HS-27A (cell line): ENCODE measurements around the gene ACMSD.
A peak's percentile ranks its signal among the peaks of the same experiment; 100 is the strongest.
"Not testable (repeated sequence)": the region's sequence is repeated elsewhere in the genome, so short reads cannot be mapped to it uniquely, and the experiment has no call there.

Experiments
- DNase-seq: peaks from one replicate; pipeline ENCODE4 v3.0.0-alpha.2; 2012; ENCODE audit warnings: low read depth, missing footprints

ACMSD gene

DNA sequence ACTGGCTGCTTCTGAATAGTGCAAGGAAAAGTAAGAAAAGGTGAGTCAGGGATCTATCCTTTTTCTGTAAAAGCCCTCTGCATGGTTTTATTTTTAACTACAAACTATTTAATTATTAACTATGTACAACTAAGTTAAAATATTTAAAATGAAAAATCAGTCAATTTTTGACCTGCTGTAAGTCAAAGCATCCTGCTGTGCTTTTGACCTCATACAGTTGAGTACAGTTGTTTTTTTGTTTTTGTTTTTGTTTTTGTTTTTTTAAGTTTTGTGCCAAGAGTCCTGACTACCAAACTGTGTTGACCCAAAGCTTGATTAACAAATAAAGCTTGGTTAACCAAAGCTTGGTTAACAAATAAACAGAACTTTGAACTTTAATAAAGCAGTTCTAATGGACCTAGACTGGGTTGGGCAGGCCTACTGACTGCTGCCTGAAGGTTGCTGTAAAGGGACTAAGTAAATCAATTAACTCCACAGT lies at the start of gene ACMSD:
TSS of gene ACMSD (plus strand) at position 474 of the 478 bp plus-strand sequence. CDS start 67 bp downstream, outside the sequence.
- no peak for DNase-seq

DNA sequence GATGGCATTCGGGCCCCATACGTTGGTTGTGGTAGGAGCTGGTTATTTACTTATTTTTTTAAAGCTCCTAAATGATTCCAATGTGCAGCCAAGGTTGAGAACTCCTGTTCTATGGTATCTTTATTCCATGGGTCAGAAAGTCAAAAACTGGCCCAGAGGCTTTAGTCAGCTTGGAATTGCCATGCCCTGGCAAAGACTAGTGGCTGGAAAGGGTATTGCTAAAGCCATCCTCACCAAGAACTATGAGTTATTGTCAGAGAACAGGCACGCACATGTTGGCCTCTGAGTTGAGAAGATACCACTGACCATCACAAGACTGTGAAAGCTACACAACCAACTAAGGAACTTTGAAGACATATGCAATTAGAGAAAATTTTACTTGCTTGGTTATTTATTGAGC lies 47.9 kb upstream of the ACMSD start:
- no peak for DNase-seq

GRCh38 chr2:134791616-134792015 lies 46.8 kb upstream of the ACMSD start:
- no peak for DNase-seq

DNA sequence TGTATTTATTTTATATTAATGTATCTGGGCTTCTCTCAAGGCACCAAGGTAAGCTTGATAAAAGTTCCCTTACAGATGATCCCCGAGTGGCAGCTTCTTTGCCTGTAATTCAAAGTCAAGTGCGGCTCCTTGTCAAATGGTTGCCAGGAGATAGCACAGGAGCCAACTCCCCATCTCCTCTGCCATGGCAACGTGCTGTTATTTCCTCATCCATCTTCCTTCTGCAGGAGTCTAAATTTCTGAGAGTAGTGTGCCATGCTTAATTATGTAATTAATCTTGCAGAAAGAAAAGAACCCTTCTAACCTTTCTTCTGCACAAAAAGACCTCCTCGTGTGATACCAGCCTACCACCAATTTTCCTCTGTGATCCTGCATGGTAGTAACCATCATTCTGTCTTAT lies 46.2 kb upstream of the ACMSD start:
- no peak for DNase-seq

- DNase-seq = no peak
Observed at GRCh38 chr2:134795765-134796164, 42.7 kb upstream of the ACMSD start.

- no peak for DNase-seq
Observed at GRCh38 chr2:134796373-134796772, 42.0 kb upstream of the ACMSD start.

GRCh38 chr2:134799936-134800335 lies 38.5 kb upstream of the ACMSD start:
- DNase-seq = no peak

DNA sequence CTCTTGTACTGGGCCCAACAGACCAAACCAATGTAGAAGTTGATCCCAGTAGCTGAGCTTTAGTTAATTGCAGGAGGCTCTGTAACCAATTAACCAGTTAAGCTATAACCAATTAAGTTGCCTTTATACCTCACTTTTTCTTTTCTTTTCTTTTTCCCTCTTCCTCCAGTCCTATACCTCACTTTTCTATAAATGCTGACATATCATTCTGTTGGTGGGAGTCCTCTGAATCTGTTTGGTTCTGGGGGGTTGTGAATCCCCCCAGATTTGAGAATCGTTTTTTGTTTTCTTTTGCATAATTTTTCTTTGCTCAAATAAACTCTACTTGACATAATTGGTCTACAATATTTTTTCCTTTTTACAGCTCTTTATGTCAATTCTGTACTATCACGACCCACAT lies 38.1 kb upstream of the ACMSD start:
- no peak for DNase-seq

DNA sequence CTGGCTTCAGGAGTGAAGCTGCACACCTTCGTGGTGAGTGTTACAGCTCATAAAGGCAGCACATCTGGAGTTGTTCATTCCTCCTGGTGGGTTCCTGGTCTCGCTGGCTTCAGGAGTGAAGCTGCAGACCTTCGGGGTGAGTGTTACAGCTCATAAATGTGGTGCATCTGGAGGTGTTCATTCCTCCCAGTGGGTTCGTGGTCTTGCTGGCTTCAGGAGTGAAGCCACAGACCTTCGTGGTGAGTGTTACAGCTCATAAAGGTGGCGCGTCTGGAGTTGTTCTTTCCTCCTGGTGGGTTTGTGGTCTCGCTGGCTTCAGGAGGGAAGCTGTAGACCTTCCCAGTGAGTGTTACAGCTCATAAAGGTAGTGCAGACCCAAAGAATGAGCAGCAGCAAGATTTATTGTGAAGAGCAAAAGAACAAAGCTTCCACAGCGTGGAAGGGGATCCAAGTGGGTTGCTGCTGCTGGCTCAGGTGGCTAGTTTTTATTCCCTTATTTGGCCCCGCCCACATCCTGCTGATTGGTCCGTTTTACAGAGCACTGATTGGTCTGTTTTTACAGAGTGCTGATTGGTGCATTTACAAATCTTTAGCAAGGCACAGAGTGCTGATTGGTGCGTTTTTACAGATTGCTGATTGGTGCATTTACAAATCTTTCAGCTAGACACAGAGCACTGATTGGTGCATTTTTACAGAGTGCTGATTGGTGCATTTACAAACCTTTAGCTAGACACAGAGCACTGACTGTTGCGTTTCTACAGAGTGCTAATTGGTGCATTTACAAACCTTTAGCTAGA lies 34.6 kb upstream of the ACMSD start:
- DNase-seq = not testable (repeated sequence)

GRCh38 chr2:134815741-134816140 lies 22.7 kb upstream of the ACMSD start:
- no peak for DNase-seq

DNA sequence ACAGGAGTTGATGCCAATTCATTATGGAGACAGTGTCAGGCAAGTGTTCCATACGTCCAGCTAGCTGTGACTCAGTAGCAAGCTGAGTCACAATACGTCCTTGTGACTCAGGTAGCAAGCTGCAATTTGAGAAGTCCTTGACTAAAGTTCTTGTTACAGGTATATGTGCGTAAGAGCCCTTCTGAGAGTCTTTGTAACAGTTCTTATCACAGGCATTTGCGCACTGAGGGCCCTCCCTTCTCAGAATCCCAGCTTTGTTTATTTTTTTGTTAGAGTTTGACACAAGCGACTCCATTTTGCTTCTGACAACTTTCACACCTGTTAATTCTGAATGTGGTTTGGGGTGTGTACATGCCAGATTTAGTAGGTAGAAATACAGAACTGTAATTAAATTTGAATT lies 20.1 kb upstream of the ACMSD start:
- no peak for DNase-seq

DNA sequence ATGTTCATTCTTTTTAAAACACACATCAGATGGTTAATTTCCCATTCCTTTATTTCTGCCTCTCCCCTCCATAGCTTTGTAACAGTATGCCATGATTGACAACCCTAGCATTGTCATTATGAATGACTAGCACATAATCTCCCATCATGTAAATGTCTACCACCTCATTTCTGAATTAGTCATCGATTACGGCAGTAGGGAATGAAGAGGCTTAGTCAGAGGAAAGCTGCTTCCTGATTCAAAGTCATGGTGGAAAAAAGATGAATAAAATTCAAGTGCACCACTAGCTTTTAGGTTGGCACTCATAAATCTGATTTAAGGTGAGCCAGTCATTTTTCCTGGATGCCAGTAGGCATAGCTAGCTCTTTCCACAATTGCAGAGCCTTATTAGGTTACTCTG lies 19.1 kb upstream of the ACMSD start:
- DNase-seq = peak; percentile 57

DNA sequence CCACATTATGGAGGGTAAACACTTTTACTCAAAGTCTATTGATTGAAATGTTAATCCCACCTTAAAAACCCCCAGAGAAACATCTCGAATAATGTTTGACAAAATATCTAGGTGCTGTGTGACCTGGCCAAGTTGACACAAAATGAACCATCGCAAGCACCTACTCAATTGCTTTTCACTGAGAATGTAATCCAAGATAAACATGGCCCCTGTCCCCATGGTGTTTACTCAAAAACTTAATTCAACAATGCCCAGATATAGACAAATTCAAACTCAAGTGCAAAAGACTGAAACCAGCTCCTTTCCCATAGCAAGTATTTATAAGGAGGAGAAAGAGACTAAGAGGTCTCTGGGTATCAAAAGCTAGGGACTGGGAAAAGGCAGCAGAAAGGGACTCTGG lies 15.0 kb upstream of the ACMSD start:
- no peak for DNase-seq

DNA sequence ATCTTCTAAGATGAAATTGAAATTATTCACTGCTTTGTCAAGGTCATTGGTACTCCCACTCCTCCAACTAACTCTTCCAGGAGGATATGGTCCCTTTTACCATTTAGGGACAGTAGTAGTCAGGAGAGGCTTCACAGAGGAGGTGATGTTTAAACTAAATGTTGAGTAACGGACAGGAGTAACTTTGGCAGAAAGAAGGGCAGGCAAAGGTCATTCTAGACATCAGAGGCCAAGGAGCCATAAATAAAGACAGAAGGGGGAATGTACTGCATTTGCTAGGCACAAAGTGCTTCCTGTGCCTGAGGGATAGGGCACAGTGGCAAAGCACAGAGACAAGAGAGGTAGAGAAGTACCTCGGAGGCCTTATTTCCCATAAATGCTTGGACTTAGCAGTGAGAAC lies 14.6 kb upstream of the ACMSD start:
- no peak for DNase-seq

DNA sequence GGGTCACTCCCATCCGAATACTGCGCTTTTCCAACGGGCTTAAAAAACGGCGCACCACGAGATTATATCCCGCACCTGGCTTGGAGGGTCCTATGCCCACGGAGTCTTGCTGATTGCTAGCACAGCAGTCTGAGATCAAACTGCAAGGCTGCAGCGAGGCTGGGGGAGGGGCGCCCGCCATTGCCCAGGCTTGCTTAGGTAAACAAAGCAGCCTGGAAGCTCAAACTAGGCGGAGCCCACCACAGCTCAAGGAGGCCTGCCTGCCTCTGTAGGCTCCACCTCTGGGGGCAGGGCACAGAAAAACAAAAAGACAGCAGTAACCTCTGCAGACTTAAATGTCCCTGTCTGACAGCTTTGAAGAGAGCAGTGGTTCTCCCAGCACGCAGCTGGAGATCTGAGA lies 12.7 kb upstream of the ACMSD start:
- DNase-seq = not testable (repeated sequence)

GRCh38 chr2:134835471-134835870 lies 2.9 kb upstream of the ACMSD start:
- no peak for DNase-seq

- DNase-seq = peak; percentile 77
Observed at GRCh38 chr2:134836986-134837385, 1.4 kb upstream of the ACMSD start.

GRCh38 chr2:134839649-134840048 lies 1.2 kb downstream of the ACMSD start:
- DNase-seq = no peak

- no peak for DNase-seq
Observed at GRCh38 chr2:134842930-134843490, 4.6 kb downstream of the ACMSD start.

DNA sequence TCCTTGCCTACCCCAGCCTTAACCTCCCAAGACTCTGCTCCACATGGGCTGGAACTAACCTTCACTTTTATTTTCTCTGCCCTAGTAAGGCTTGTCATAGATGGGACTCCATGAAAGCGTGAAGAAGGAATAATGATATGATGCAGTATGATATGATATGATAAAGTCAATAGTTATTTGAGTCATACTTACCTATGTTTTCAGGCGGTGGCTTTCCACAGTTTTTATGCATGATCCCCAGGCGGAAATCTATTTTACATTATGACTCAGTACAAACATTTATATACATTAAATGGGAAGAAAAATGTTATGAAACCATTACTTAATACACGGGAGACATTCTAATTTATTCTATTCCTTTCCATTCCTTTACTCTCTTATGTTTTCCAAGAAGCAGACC lies 5.6 kb downstream of the ACMSD start:
- no peak for DNase-seq

- no peak for DNase-seq
Observed at GRCh38 chr2:134845028-134845427, 6.6 kb downstream of the ACMSD start.

- peak; percentile 49 for DNase-seq
Observed at GRCh38 chr2:134845719-134846118, 7.3 kb downstream of the ACMSD start.

GRCh38 chr2:134846213-134846612 lies 7.8 kb downstream of the ACMSD start:
- DNase-seq = no peak

- not testable (repeated sequence) for DNase-seq
Observed at GRCh38 chr2:134847582-134847981, 9.2 kb downstream of the ACMSD start.
